Measurements from ENCODE around the gene OTOG.
A peak's percentile ranks its signal among the peaks of the same experiment; 100 is the strongest.

The OTOG gene

GRCh38 chr11:17588721-17589120 is 41.7 kb downstream of the OTOG start:
- no peak for DNase-seq

GRCh38 chr11:17590463-17590862 is 43.4 kb downstream of the OTOG start:
- no peak for DNase-seq

DNA sequence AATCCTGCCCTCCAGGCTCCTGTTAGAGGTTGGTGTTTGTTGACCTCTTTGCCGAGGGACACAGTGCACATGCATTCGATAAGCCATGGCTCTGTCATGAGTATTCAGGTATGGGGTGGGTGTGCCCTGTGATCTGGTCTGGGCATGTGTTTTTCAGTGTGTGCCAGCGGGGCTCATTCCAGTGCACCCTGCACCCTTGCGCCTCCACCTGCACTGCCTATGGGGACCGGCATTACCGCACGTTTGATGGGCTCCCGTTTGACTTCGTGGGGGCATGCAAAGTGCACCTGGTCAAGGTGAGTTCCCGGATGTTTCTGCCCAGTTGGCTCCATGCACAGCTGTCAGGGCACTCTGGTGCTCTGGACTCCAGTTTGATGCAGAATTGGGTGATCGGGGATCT is 44.2 kb downstream of the OTOG start:
- no peak for DNase-seq

GRCh38 chr11:17593466-17594245 is 46.6 kb downstream of the OTOG start:
- no peak for DNase-seq

DNA sequence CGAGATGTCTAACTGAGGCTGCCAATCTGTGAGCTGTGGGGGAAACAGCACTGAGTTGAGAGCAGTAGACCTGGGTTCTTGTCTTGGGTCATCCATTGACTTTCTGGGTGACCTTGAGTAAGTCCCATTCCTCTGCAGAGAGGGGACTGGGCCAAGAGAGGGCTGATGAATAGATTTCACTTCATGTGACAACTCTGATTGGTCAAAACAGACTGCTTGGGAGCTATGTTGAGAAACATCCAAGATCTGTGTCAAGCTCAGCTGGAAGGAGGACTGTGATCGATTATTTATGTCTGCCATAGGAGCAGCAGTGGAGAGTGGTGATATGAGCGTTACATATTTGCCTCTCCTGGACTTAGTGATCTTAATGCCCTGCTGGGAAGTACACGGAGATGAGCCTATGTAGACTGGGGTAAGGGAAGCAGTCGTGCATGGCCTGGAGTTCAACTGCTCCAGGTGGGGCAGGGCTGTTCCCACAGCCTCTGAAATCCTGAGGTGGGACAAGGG is 47.7 kb downstream of the OTOG start:
- no peak for DNase-seq

DNA sequence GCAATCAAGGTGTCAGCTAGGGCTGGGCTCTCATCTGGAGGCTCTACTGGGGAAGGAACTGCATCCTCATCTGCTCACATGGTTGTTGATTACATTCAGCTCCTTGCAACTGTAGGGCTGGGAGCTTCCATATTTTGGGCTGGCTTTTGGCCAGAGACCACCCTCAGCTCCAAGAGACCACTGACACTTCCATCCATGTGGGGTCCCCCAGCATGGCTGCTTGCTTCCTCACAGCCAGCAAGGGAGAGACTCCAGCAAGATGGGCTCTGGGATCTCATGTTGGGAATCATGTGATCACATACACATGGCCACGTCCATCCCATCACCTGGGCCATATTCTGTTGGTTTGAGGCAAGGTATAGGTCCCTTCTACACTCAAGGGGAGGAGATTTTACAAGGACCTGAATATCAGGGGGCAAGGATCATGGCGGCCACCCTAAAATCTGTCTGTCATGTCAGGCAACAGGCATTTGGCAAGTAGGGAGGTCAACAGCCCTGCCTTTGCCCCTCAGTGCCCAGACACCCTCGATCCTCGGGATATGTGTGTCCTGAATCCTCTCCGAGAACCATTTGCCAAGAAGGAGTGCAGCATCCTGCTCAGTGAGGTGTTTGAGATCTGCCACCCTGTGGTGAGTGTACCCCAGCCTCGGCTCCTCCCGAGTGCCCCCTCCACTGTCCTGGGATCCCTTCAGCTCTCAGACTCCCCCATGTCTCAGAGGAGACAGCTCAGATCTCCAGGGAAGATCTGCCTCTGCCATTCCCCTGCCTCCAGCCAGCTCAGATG is 48.7 kb downstream of the OTOG start:
- DNase-seq, result no peak

- DNase-seq, result no peak
These were observed 49.2 kb downstream of the OTOG start for GRCh38 chr11:17596310-17596669.

- no peak for DNase-seq
These were observed 49.7 kb downstream of the OTOG start for GRCh38 chr11:17596711-17597110.

- no peak for DNase-seq
These were observed 50.7 kb downstream of the OTOG start for GRCh38 chr11:17597770-17598169.

DNA sequence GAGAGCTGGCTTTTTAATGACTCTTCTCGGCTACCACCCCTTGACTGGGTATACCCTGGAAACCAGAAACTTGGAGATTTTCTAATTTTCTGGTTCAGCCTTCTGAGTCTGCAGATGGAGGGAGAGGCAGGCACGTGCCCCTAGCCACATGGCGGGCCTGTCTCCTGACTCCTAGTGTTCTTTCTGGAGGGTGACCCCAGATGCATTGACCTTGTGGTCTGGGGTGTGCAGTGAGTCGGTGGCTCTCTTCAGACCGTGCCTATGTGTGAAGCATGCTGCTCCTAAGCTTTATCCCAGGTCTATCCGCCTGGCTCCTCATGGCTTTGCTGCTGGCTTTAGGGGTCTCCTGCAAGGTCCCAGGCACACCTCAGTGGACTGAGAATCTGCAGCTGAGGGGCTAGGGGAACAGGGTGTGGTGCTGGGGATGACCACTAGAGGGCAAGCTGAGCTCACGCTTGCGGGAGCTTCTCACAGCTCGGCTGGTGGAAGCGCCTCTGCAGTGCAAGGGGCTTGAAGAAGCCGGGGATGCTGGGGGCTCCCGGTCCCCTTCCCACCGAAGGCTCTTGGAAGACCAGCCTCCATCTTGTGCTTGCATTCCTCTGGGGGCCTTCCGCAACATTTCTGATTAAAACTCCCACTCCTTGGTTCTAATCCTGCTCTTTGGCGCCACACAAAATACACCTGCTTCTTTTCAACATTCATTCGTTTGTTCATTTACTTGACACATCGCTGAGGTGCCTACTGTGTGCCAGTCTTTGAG is 51.8 kb downstream of the OTOG start:
- peak; percentile 8 for DNase-seq

- DNase-seq, result no peak
These were observed 52.4 kb downstream of the OTOG start for GRCh38 chr11:17599460-17599925.

- DNase-seq, result no peak
These were observed 53.5 kb downstream of the OTOG start for GRCh38 chr11:17600316-17601255.

DNA sequence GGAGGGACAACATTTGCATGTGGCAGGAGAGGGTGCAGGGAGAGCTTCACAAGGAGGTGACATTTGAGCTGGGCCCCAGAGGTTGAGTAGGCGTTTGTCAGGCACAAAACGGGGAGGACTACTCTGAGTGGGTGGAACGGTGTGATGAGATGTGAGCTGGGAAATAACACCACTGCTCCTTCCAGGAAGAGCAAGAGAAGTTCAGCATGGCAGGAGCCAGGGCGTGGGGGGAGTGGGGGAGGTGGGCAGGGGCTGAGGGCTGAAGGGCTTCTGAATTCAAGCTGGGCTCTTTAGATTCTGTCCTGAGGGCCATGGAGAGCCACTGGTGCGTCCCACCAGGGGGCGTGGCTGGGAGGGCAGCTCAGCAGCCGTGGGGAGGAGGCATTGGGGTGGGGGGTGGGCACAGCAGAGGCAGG is 54.2 kb downstream of the OTOG start:
- DNase-seq, result no peak

DNA sequence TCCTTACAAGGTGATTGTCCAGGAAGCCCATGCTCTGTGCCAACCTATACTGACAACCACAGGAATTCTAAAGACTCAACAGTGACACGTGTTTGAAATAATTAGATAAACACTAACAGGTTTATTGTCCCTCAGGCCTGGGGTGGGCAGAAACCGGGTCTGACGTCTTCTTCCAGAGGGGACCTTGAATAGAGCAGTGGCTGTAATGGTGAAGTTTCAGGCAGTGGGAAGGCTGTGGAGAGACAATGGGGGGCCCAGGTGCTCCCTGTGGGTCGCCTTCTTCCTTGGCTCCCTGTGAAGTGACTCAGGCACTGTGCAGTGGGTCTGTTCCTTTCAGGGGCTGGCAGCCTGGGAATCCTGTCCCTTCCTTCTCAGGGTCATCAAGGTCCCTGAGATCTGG is 54.6 kb downstream of the OTOG start:
- DNase-seq, result no peak

DNA sequence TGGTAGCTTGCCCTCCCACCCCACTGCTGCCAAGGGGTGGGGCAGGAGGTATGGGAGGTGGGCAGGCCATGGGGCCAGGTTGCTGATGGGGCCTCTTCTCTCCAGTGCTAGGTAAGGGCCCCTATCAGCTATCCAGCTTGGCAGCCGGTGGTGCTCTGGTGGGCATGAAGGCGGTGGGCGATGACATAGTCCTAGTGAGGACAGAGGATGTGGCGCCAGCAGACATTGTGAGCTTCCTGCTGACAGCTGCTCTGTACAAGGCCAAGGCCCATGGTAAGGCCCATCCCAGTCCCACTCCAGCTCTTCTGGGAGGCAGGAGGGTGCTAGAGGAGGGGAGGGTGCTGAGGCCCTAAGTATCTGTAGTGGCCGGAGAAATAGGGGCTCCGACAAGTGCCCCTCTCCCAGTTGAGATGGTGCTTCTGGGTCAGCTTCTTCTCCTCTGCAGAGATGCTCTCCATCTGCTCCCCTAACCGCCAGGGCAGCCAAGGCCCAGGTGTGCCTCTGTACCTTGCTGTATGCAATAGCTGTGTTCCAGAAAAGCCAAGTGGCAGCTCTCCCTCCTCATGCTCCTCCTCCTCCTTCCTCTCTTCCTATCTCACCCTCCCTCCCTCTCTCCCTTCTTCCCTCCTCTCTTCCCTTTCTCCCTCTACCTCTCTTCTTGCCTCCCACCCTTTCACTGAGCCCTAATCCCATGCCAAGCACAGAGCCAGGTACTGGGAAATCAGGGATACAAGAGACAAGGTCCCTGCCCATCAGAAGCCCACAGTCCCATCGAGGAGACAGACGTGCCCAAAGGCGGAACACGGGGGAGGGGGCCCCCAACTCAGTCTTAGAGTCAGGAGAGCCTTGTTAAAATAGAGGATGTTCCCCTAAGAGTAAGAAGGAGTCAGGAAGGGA is 55.3 kb downstream of the OTOG start:
- DNase-seq, result no peak

DNA sequence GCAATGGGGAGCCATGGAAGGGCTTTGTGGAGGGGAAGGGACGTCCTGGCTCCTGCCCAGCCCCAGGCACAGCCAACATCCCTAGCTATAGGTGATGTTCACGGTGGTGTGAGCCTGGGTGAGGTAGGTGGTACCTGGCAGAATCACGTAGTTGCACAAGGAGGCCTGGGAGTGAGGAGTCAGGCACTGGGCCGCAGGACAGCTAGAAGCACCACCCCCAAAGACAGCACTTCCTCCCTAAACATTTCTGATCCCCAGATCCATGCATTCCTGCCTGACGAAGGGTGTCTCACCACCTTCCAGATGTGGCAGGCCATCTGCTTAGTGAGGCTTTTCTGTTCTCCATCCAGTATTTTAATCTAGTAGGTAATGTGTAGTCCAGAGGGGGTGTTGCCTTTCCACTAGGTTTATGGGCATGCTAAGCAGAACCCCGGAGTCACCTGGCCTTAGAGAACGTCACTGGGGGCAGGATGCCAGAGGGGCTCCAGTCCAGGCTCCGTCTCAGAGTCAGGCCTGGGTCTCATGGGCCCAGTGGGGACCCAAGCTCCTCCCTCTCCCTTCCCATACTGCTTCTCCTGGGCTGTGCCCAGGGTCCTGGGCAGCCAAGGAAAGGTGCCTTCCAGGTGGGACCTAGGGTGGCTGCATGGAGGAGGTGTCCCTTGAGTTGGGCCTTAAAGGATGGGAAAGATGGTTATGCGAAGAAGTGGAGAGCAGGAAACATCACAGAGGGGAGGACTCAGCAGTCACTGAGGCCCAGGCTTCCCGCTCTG is 56.2 kb downstream of the OTOG start:
- DNase-seq, result no peak

DNA sequence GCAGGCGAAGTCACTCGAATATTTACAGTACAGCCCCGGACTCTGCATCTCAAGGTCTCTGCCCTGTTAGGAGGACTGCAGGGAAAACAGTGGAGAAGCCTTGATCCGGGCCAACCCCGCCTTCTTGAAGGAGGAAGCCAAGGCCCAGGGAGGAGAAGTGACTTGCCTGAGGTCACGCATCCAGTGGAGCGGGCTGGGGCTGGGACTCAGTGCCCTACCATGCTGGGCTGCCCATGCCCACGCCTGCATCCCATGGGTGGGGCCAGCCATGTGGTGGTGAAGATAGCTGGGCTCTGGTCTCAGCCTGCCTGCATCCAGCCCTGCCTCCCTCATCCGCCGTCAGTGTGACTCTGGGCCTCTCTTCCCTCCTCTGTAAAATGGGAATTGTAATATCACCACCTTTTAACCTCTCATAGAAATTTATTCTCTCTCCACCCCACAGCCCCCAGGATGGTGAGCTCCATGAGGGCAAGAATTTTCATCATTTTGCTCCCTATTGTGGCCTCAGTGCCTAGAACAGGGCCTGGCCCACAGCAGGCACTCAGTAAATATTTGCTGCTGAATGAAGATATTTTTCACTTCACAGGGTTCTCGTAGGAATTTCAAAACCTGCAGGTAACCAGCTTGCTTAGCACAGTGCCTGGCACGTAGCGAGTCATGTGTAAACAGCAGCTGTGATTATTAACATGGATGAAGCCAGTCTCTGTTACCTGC is 57.3 kb downstream of the OTOG start:
- DNase-seq, result no peak

GRCh38 chr11:17604915-17605233 is 57.8 kb downstream of the OTOG start:
- no peak for DNase-seq

GRCh38 chr11:17605651-17606122 is 58.6 kb downstream of the OTOG start:
- DNase-seq, result no peak

Measured in kidney glomerular epithelial cell (primary cell).